ENCODE data around the gene SLMAP.

DNA sequence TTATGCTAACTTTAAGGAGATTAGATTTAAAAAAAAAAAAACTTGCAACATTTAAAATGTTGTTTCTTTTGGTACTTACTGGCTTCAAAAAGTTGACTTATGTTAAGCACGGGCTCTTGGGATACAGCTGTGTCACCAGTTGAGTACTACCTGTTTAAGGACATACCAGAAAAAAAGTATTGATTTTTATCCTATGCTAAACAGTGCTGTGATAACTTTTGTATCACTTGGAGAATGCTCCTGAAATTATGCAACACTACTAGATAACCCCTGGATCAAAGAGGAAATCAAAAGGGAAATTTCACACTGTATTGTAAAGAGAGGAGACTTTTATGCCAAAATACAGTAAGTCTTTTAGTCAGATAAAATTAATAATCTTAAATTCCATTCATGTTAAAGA is 77.7 kb downstream of the SLMAP start:
- no peak for TF ChIP-seq POLR2AphosphoS5 (IDR thresholded peaks at IDR 0.05; ENCODE audit: borderline replicate concordance, low read depth, low read length)
- TF ChIP-seq EZH2 (IDR thresholded peaks at IDR 0.05): no peak
